H9 (cell line): ENCODE results near the gene FTO. TPM values are rescaled to one million over a fixed set of nuclear protein-coding genes. Genes with fewer than 3 reads are reported as not detected.

Experiments used
- DNase-seq: peaks from one replicate; pipeline ENCODE4 v3.0.0-alpha.2; 2017
- H2AFZ ChIP-seq: one replicate; pipeline ENCODE4 v1.6.1; 2013; ENCODE audit warnings: mild to moderate bottlenecking, low read length, control low read depth, moderate library complexity
- H2AK5ac ChIP-seq: 2 replicates; pipeline ENCODE4 v1.6.1; 2013; ENCODE audit warnings: low read length, control low read depth, mixed read lengths; ENCODE audit not compliant: insufficient read length
- H2BK120ac ChIP-seq: one replicate; pipeline ENCODE4 v1.6.1; 2013; ENCODE audit warnings: low read depth, mild to moderate bottlenecking, low read length, control low read depth, inconsistent platforms; ENCODE audit not compliant: poor library complexity, severe bottlenecking
- H2BK12ac ChIP-seq: 2 replicates; pipeline ENCODE4 v1.6.1; 2013; ENCODE audit warnings: low read length, control low read depth, mixed read lengths, low read depth; ENCODE audit not compliant: insufficient read length
- H2BK15ac ChIP-seq: 2 replicates; pipeline ENCODE4 v1.6.1; 2013; ENCODE audit warnings: low read depth, low read length, control low read depth
- H2BK20ac ChIP-seq: one replicate; pipeline ENCODE4 v1.6.1; 2013; ENCODE audit warnings: low read depth, mild to moderate bottlenecking, low read length, control low read depth, inconsistent platforms; ENCODE audit not compliant: poor library complexity, severe bottlenecking
- H2BK5ac ChIP-seq: 2 replicates; pipeline ENCODE4 v1.6.1; 2013; ENCODE audit warnings: low read length, control low read depth, mixed read lengths; ENCODE audit not compliant: insufficient read length
- H3K14ac ChIP-seq: 2 replicates; pipeline ENCODE4 v1.6.1; 2013; ENCODE audit warnings: low read length, control low read depth; ENCODE audit not compliant: insufficient read depth
- H3K18ac ChIP-seq: 2 replicates; pipeline ENCODE4 v1.6.1; 2013; ENCODE audit warnings: low read depth, mild to moderate bottlenecking, mixed read lengths, low read length, control low read depth; ENCODE audit not compliant: insufficient read length
- H3K23ac ChIP-seq: 2 replicates; pipeline ENCODE4 v1.6.1; 2013; ENCODE audit warnings: low read length, control low read depth, mixed read lengths, low read depth; ENCODE audit not compliant: insufficient read length
- H3K23me2 ChIP-seq: 2 replicates; pipeline ENCODE4 v1.6.1; 2013; ENCODE audit warnings: low read depth, mild to moderate bottlenecking, mixed read lengths, low read length, control low read depth; ENCODE audit not compliant: insufficient read length, poor library complexity, severe bottlenecking
- H3K27ac ChIP-seq: 2 replicates; pipeline ENCODE4 v1.5.1; 2013; ENCODE audit warnings: low read length, control low read depth, mixed read lengths, low read depth; ENCODE audit not compliant: insufficient read length
- H3K27me3 ChIP-seq: 2 replicates; pipeline ENCODE4 v1.6.1; 2013; ENCODE audit warnings: low read length, control low read depth, inconsistent platforms; ENCODE audit not compliant: insufficient read depth
- H3K4ac ChIP-seq: 2 replicates; pipeline ENCODE4 v1.6.1; 2013; ENCODE audit warnings: low read depth, mild to moderate bottlenecking, control low read depth, inconsistent platforms, low read length, moderate library complexity
- H3K4me1 ChIP-seq: 2 replicates; pipeline ENCODE4 v1.6.1; 2013; ENCODE audit warnings: low read length, control low read depth, inconsistent platforms; ENCODE audit not compliant: insufficient read depth
- H3K4me2 ChIP-seq: 2 replicates; pipeline ENCODE4 v1.6.1; 2013; ENCODE audit warnings: low read length, control low read depth, mixed read lengths; ENCODE audit not compliant: insufficient read length, insufficient read depth
- H3K56ac ChIP-seq: 2 replicates; pipeline ENCODE4 v1.6.1; 2013; ENCODE audit warnings: low read depth, mild to moderate bottlenecking, mixed read lengths, low read length, control low read depth; ENCODE audit not compliant: insufficient read length
- H3K79me1 ChIP-seq: 2 replicates; pipeline ENCODE4 v1.6.1; 2013; ENCODE audit warnings: low read depth, mild to moderate bottlenecking, moderate library complexity, low read length, control low read depth, inconsistent platforms; ENCODE audit not compliant: insufficient read depth, poor library complexity, severe bottlenecking
- H3K79me2 ChIP-seq: 2 replicates; pipeline ENCODE4 v1.6.1; 2013; ENCODE audit warnings: low read length, control low read depth, inconsistent platforms; ENCODE audit not compliant: insufficient read depth
- H3K9ac ChIP-seq: 2 replicates; pipeline ENCODE4 v1.6.1; 2013; ENCODE audit warnings: low read length, control low read depth, mixed read lengths; ENCODE audit not compliant: insufficient read length; ENCODE audit errors: extremely low read depth
- H3K9me3 ChIP-seq: one replicate; pipeline ENCODE4 v1.6.1; 2013; ENCODE audit warnings: low read depth, low read length, inconsistent platforms; ENCODE audit not compliant: control insufficient read depth
- H3T11ph ChIP-seq: one replicate; pipeline ENCODE4 v1.6.1; 2013; ENCODE audit warnings: mild to moderate bottlenecking, low read length, control low read depth, inconsistent platforms
- H4K20me1 ChIP-seq: one replicate; pipeline ENCODE4 v1.6.1; 2013; ENCODE audit not compliant: control insufficient read depth, insufficient read length, insufficient read depth
- H4K5ac ChIP-seq: 2 replicates; pipeline ENCODE4 v1.6.1; 2013; ENCODE audit warnings: low read depth, mild to moderate bottlenecking, mixed read lengths, low read length, control low read depth; ENCODE audit not compliant: insufficient read length
- H4K8ac ChIP-seq: replicated peaks from 2 replicates; pipeline ENCODE4 v1.6.1; 2013; ENCODE audit warnings: low read length, control low read depth, mixed read lengths, low read depth; ENCODE audit not compliant: insufficient read length
- H4K91ac ChIP-seq: 2 replicates; pipeline ENCODE4 v1.6.1; 2013; ENCODE audit warnings: low read depth, mild to moderate bottlenecking, moderate library complexity, mixed read lengths, low read length, control low read depth; ENCODE audit not compliant: insufficient read length
- H3K27ac Mint-ChIP-seq, 3 experiments: 2 replicates in 2 of 3; 3 replicates in 1 of 3; pipeline ENCODE4 v1.8.0; 2020 to 2021; ENCODE audit warnings: mixed read lengths in 3 of 3, mild to moderate bottlenecking in 1 of 3, moderate library complexity in 1 of 3
- H3K27me3 Mint-ChIP-seq: 2 replicates; pipeline ENCODE4 v1.8.0; 2021; ENCODE audit warnings: low read depth, mild to moderate bottlenecking, moderate library complexity, mixed read lengths
- H3K36me3 Mint-ChIP-seq, 3 experiments: 2 replicates in 2 of 3; 3 replicates in 1 of 3; pipeline ENCODE4 v1.8.0; 2020 to 2021; ENCODE audit warnings: low read depth in 3 of 3, mixed read lengths in 3 of 3; ENCODE audit not compliant: insufficient read depth in 1 of 3
- H3K4me1 Mint-ChIP-seq, 2 experiments: 2 replicates each; pipeline ENCODE4 v1.8.0; 2020; ENCODE audit warnings: mixed read lengths in 2 of 2
- H3K4me3 Mint-ChIP-seq, 2 experiments: 2 replicates in 1 of 2; 3 replicates in 1 of 2; pipeline ENCODE4 v1.8.0; 2020 to 2021; ENCODE audit warnings: mild to moderate bottlenecking in 2 of 2, mixed read lengths in 2 of 2, moderate library complexity in 1 of 2
- H3K9me3 Mint-ChIP-seq, 2 experiments: 2 replicates in 1 of 2; 3 replicates in 1 of 2; pipeline ENCODE4 v1.8.0; 2020; ENCODE audit warnings: mild to moderate bottlenecking in 2 of 2, mixed read lengths in 2 of 2, moderate library complexity in 1 of 2
- CTCF ChIP-seq: fragments of 200-600 bp; sonication (generic); conservative IDR thresholded peaks from 3 replicates; pipeline ENCODE4 v1.8.0; 2021; ENCODE audit warnings: antibody characterized with exemption, mild to moderate bottlenecking
- WGBS: extraction: QIAGEN DNeasy Blood & Tissue Kit; methylation state at CpG from one replicate; pipeline ENCODE4 v1.1.7; 2013; ENCODE audit warnings: missing lambda C conversion rate, low lambda C conversion rate, mixed read lengths; ENCODE audit not compliant: insufficient read length; ENCODE audit errors: extremely low coverage; 5-methylcytosine and 5-hydroxymethylcytosine counted together
- total RNA-seq: library from RNA; stranded (reverse); gene quantifications from 2 replicates; pipeline ENCODE4 v1.2.1, GENCODE V29; 2021

FTO gene
- total RNA-seq, 1 experiment from 2014 or later = 67.9 TPM

GRCh38 chr16:53678155-53678554, 25.8 kb upstream of the FTO start:
- Histone ChIP-seq H4K8ac (no peak overlapping the region), H2BK15ac (no peak overlapping the region), H2AK5ac (no peak overlapping the region), H2BK5ac (no peak overlapping the region), H3K4me1 (no peaks in the 10 kb centered on the region; the same call in 1 of the 2 replicates), H3T11ph (no peak overlapping the region), H3K23me2 (no peaks in the 10 kb centered on the region), H2BK12ac (no peak overlapping the region), H2BK20ac (no peak overlapping the region), H3K4ac (no peak overlapping the region), H4K20me1 (no peaks in the 10 kb centered on the region), H3K79me1 (no peaks in the 10 kb centered on the region), H3K9ac (no peak overlapping the region), H3K79me2 (no peaks in the 10 kb centered on the region), H2BK120ac (no peak overlapping the region), H3K23ac (no peak overlapping the region), H3K18ac (no peak overlapping the region), H4K91ac (no peak overlapping the region), H3K14ac (no peak overlapping the region), H4K5ac (no peak overlapping the region), H2AFZ (no peak overlapping the region), H3K9me3 (no peaks in the 10 kb centered on the region), H3K4me2 (no peak overlapping the region), H3K56ac (no peak overlapping the region), H3K27ac (no peak overlapping the region), H3K27me3 (no peaks in the 10 kb centered on the region)
- no CpG with 5 or more reads among the region's 1 CpG for WGBS
- H3K27ac Mint-ChIP-seq = no peak overlapping the region
- peaks cover 0 to 1% (median 0%) of the 10 kb centered on the region in 3 experiments; a peak in 2 of 7 replicates for H3K36me3 Mint-ChIP-seq
- H3K4me3 Mint-ChIP-seq = no peak overlapping the region
- no peaks in the 10 kb centered on the region for H3K9me3 Mint-ChIP-seq
- H3K27me3 Mint-ChIP-seq = no peaks in the 10 kb centered on the region
- TF ChIP-seq CTCF = no peak
- H3K4me1 Mint-ChIP-seq = peaks cover 0 to 2% of the 10 kb centered on the region in 2 experiments; a peak in 1 of 4 replicates
- DNase-seq = no peak
